ENCODE data around the gene PLEKHM2.

PLEKHM2 gene

GRCh38 chr1:15748690-15749398, 64.7 kb downstream of the PLEKHM2 start:
- no peak for DNase-seq (ENCODE audit: low read depth)
- no peak overlapping the region for H3K4me3 ChIP-seq (ENCODE audit: low read length)
- no peak for TF ChIP-seq CTCF (conservative IDR thresholded peaks at IDR 0.05; ENCODE audit: low read depth, low read length)

GRCh38 chr1:15749399-15750291, 65.5 kb downstream of the PLEKHM2 start:
- DNase-seq (ENCODE audit: low read depth) = no peak
- H3K4me3 ChIP-seq (ENCODE audit: low read length) = no peak overlapping the region
- TF ChIP-seq CTCF (conservative IDR thresholded peaks at IDR 0.05; ENCODE audit: low read depth, low read length) = no peak

GRCh38 chr1:15750924-15751323, 66.8 kb downstream of the PLEKHM2 start:
- no peak for DNase-seq (ENCODE audit: low read depth)
- no peak overlapping the region for H3K4me3 ChIP-seq (ENCODE audit: low read length)
- TF ChIP-seq CTCF (conservative IDR thresholded peaks at IDR 0.05; ENCODE audit: low read depth, low read length) = no peak

- DNase-seq (ENCODE audit: low read depth) = no peak
- no peak for TF ChIP-seq CTCF (conservative IDR thresholded peaks at IDR 0.05; ENCODE audit: low read depth, low read length)
These were observed 67.6 kb downstream of the PLEKHM2 start for GRCh38 chr1:15751717-15752116.

GRCh38 chr1:15753776-15754175, 69.7 kb downstream of the PLEKHM2 start:
- no peak for DNase-seq (ENCODE audit: low read depth)
- no peak for TF ChIP-seq CTCF (conservative IDR thresholded peaks at IDR 0.05; ENCODE audit: low read depth, low read length)
- H3K4me3 ChIP-seq (ENCODE audit: low read length) = no peak overlapping the region

More at GRCh38 chr1:15751717-15752116, 67.6 kb downstream of the PLEKHM2 start:
- no peak overlapping the region for H3K4me3 ChIP-seq (ENCODE audit: low read length)

GRCh38 chr1:15755021-15755645, 71.0 kb downstream of the PLEKHM2 start:
- DNase-seq (ENCODE audit: low read depth) = no peak
- H3K4me3 ChIP-seq (ENCODE audit: low read length) = no peak overlapping the region
- TF ChIP-seq CTCF (conservative IDR thresholded peaks at IDR 0.05; ENCODE audit: low read depth, low read length) = no peak

Measured in retinal pigment epithelial cell (primary cell).